ENCODE data around the gene CD82.

- TF ChIP-seq, protein P1, sequence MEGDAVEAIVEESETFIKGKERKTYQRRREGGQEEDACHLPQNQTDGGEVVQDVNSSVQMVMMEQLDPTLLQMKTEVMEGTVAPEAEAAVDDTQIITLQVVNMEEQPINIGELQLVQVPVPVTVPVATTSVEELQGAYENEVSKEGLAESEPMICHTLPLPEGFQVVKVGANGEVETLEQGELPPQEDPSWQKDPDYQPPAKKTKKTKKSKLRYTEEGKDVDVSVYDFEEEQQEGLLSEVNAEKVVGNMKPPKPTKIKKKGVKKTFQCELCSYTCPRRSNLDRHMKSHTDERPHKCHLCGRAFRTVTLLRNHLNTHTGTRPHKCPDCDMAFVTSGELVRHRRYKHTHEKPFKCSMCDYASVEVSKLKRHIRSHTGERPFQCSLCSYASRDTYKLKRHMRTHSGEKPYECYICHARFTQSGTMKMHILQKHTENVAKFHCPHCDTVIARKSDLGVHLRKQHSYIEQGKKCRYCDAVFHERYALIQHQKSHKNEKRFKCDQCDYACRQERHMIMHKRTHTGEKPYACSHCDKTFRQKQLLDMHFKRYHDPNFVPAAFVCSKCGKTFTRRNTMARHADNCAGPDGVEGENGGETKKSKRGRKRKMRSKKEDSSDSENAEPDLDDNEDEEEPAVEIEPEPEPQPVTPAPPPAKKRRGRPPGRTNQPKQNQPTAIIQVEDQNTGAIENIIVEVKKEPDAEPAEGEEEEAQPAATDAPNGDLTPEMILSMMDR (IDR thresholded peaks at IDR 0.05) = no peak
- no peak for TF ChIP-seq POLR2A (IDR thresholded peaks at IDR 0.05)
Observed at GRCh38 chr11:44608991-44609782, 43.7 kb downstream of the CD82 start.

Measured in right lobe of liver (tissue), 4 donors.